NCI-H446 treated with DMSO at 0.1 percent for 48 hours (cell line): ENCODE measurements around the gene CTBP1.

Experiments used
- DNase-seq: peaks from one replicate; lab custom pipeline; 2025; lab: John Stamatoyannopoulos, UW

The CTBP1 gene

DNA sequence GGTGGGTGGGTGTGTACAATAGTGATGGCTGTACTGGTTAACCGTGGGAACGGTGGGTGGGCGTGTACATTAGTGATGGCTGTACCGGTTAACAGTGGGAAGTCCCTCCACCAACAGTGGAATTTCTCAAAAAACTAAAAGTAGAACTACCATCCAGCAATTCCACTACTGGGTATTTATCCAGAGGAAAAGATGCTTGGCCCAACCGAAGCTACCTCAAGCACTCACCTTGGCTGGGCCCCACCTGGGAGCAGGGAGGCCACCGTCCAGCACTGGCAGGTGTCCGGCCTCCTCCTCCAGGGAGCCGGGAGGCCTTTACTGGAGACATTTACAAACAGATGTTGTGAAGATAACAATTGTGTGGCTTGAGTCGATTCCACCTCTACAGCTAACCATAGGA is 34.8 kb upstream of the CTBP1 start:
- no peak for DNase-seq

DNA sequence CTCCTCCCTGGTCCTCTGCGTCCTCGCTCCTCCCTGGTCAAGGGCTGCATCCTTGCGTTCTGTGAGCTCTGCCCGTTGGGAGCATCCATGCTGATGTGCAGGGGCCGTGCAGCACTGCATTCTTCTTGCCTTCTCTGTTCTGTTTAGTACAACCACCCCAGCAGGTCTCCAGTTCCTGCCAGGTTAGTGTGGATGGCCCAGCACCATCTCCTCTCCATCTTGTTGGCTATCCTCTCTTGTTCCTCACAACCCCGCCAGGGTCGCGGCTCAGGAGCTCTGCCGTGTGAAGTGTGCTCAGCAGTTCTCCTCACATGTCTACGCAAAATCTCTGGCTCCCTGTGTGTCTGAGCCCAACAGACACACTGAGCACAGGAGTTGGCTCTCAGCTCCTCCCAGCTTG is 30.3 kb upstream of the CTBP1 start:
- DNase-seq, result no peak

DNA sequence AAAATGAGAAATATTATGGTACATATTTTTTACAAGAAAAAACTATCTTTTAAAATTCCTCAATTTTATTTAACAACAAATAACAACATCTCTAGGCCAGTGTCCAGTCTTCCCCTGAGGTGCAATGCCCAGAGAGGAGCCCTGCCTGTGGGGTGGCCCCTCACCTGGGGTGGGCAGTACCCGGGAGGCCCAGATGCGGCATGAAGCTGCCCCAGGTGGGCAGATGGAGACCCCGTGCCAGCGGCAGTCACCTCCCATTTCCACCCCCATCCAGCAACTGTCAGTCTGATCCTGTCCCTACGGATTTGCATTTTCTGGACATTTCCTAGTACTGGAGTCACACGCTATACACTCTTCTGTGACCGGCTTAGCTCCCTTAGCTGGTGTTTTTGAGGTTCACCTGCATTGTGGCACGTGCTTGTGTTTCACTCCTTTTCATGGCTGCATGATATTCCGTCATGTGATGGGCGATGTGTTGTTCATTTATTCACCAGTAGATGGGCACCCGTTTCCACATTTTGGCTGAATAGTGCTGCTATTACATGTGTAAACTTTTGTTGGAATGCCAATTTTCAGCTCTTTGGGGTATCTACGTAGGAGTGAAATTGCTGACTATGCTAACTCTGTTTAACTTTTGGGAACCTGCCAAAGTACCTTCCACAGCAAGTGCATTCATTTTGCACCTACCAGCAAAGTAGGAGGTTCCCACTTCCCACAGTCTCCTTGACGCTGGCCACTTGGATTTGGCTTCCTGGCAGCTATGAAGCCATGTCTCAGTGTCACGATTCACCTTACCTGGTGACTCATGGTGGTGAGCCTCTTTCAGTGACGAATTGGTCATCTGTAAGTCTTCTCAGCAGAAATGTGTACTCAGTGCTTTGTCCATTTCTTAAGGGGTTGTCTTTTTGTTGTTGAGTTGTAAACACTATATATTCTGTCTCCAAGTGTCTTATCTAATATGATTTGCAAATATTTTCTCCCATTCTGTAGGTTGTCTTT is 29.0 kb upstream of the CTBP1 start:
- no peak for DNase-seq

DNA sequence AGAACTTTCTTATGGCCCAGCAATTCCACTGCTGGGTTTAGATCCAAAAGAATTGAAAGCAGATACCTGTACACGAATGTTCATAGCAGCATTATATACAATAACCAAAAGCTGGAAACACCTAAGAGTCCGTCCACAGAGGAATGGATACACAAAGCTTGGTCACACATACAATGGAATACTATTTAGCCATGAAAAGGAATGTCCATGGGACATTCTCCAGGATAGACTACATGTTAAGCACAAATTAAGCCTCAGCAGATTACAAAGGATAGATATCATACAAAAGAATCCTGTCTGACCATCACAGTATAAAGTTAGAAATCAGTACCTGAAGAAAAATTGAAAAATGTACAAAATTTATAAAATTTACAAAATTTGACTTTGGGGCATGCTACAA is 28.1 kb upstream of the CTBP1 start:
- no peak for DNase-seq

DNA sequence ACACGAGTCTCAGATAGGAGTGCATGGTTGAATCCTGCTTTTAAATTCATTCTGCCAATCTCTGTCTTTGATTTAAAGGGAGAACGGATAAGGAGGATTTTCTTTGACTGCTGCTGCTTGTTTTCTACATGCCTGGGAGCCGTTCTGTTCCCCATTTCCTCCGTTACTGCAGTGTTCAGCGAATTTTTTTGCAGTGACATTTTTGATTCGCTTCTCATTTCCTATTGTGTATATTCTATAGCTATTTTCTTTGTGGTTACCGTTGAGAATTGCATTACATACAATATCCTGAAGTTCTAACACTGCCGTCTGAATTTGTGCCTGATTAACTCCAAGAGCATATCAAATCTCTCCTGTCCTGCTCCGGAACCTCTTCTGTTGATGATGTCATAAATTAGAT is 25.9 kb upstream of the CTBP1 start:
- no peak for DNase-seq

DNA sequence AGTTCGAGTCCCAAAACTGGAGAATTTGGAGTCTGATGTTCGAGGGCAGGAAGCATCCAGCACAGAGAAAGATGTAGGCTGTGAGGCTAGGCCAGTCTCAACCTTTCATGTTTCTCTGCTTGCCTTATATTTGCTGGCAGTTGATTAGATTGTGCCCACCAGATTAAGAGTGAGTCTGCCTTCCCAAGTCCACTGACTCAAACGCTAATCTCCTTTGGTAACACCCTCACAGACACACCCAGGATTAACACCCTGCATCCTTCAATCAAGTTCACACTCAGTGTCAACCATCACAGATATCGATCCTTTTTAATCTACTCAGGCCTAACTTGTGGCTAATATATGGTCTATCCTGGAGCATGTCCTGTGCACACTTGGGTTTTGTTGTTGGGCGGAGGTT is 22.8 kb upstream of the CTBP1 start:
- no peak for DNase-seq

DNA sequence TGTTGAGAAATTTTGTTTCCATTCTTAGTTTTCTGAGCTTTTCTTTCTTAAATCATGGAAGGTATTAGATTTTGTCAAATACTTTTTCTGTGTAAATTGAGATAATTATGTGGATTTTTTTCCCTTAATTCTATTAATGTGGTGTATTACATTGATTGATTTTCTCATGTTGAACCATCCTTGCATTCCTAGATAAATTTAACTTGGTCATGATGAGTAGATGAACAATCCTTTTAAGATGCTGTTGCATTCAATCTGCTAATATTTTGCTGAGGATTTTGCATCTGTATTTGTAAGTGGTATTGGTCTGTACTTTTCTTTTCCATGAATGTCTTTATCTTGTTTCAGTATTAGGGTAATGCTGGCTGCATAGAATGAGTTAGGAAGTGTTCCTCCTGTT is 20.3 kb upstream of the CTBP1 start:
- DNase-seq, result no peak

DNA sequence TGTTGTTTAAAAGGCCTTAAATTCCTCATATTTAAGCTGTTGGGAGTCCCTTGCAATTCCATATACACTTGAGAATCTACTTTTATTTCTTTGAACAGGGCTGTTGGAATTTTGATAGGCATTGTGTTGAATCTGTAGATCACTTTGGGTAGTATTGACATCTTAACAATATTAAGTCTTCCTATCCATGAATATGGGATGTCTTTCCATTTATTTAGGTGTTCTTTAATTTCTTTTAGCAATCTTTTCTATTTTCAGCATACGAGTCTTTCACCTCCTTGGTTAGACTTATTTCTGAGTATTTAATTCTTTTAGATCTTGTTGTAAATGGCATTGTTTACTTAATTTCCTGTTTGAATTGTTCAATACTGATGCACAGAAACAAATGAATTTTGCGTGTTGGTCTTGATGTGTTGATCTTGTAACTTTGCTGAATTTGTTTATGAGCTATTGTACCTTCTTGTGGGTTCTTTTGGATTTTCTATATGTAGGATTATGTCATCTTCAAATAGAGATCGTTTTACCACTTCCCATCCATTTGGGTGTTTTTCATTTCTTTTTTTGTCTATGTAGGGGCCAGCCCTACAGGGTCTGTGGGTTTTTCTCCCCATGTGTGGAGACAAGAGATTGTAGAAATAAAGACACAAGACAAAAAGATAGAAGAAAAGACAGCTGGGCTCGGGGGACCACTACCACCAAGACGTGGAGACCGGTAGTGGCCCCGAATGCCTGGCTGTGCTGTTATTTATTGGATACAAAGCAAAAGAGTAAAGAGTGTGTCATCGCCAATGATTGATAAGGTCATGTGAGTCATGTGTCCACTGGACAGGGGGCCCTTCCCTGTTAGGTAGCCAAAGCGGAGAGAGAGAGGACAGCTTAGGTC is 18.2 kb upstream of the CTBP1 start:
- no peak for DNase-seq

DNA sequence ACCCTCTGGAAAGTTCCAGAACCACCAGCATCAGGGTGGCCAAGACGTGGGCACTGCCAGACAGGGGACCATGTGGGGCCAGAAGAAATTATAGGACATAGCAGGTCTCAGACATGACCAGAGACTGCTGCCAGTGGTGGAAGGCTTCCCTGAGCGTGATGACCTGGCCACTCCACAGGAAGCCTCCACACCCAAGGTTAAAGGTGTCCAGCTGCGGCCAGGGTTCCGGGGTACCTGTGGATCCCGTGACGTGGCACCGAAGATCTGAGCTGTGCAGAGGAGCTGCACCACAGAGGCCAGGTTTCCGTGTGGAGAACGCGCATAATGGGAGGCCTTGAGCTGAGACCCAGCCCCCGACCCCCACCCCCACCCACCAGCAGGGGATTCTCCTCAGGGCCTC is 16.4 kb upstream of the CTBP1 start:
- no peak for DNase-seq

DNA sequence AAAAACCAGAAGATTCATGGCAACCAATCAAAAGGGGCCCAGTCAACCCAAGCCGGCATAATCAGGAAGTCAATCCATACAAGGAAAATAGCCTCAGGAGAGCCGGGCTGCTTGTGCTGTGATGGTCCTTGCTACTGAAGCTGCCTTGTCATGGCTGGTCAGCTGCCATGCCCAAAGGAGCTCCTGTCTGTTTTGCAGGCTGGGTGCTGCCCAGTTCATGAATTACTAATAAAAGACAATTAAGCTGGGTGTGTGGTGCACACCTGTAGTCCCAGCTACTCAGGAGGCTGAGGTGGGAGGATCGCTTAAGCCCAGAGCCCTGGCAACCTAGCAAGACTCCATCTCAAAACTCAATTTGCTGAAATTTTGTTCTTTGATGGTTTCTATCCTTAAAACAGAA is 16.0 kb upstream of the CTBP1 start:
- no peak for DNase-seq

DNA sequence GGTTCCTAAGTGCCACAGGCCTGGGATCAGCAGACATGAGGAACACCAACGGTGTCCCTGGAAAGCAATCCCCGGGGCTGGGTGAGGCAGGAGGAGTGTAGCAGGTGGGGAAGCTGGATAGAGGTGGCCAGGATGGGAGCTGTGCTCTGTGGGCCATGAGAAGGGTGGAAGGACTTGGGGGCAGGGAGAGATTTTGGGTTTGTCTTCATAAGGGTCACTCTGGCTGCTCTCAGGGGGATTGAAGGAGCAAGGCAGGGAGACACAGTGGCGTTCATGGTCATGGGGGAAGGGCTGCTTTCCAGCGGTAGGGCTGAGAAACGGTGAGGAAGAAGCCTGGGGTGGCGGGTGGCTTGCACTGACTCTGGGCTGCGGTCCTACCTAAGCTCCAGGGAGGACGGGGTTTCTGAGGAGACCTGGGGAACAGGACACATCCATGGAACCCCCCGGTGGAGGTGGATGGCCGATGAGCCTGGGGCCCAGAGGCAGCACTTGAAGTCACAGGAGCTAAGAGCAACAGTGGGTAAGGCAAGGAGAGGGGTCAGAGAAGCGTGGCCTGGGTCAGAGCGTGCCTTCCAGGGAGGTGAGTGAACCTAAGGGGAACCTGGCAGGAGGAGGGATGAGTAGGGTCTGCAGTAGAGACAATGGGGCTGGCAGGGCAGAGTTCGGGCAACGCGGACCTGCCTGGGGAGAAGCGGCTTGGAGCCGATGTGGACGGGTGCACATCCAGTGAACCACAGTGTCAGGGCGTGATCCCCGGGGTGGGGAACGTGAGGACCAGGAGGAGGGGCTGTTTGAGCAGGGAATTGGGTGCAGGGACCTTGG is 12.4 kb upstream of the CTBP1 start:
- DNase-seq, result no peak

DNA sequence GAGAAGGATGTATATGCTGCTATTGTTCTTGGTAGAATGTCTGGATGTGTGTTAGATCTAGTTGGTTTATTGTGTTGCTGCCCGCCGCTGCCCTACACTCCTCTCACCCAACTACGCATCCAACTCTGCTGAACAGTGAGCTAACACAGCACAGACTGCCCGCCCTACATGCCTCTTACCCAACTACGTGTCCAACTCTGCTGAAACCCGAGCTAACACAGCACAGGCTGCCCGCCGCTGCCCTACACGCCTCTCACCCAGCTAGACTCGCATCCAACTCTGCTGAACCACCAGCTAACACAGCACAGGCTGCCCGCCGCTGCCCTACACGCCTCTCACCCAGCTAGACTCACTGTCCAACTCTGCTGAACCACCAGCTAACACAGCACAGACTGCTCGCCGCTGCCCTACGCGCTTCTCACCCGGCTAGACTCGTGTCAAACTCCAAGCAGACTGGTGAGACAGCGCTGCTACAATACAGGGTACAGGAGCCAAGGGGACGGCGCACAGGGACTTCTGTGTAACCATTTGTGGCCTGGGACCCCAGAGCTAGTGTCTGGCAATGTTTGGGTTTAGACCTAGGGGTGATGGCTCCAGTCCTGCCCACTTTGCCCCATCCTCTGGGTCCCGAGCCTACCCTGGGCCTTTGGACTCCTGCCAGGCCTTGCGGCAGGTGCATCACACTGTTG is 11.6 kb upstream of the CTBP1 start:
- no peak for DNase-seq

DNA sequence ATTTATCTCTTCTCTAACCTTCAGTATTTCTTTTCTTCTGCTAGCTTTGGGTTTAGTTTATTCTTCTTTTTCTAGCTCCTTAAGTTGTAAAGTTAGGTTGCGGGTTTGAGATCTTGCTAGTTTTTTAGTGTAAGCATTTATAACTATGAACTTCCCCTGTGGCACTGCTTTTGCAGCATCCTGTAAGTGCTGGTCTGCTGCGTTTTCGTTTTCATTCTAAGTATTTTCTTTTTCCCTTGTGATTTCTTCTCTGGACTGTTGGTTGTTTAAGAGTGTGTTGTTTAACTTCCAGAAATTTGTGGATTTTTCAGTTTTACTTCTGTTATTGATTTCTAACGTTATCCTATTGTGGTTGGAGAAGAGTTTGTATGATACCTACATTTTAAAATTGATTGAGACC is 11.0 kb upstream of the CTBP1 start:
- DNase-seq, result no peak

DNA sequence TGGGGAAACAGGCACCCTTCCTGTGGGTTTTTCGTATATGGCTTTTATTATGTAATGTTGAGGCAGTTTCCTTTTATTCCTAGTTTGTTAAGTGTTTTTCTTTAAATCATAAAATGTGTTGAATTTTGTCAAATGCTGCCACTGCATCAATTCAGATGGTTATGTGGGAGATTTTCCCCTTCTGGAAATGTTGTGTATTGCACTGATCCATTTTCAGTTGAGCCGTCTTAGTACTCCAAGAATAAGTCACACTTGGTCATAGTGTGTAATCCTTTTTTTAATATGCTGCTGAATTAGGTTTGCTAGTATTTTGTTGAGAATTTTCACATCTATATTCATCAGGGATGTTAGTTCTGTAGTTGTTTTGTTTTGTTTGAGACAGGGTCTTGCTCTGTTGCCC is 9.5 kb upstream of the CTBP1 start:
- DNase-seq, result no peak

DNA sequence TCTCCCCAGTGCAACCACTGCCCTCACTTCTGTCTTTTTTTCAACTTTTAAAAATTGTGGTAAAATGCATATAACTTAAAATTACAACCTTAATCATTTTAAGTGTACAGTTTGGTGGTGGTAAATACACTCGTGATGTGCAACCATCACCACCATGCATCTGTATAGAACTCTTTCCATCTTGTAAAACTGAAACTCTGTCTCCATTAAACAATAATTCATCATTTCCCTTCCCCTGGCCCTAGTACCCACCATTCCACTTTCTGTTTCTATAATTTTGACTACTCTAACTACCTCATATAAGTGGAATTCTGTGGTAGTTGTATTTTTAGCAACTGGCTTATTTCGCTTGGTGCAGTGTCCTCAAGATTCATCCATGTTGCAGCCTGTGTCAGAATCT is 6.8 kb upstream of the CTBP1 start:
- DNase-seq, result no peak

DNA sequence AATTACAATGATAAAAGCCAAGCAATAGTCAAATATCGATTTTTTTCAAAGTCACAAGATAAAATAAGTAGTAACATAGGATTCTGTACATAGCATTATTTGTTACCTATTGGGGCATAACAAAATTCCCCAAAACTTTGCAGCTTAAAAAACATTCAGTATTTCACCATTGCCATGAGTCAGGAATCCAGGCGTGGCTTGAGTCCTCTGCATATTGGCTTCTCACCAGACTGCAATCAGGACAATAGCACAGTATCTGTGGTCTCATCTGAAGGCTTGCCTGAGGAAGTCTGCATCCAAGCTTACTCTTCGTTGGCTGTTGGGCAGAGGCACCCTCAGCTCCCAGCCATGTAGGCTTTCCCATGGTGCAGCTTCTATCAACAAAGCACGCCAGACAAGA is 6.2 kb upstream of the CTBP1 start:
- no peak for DNase-seq

DNA sequence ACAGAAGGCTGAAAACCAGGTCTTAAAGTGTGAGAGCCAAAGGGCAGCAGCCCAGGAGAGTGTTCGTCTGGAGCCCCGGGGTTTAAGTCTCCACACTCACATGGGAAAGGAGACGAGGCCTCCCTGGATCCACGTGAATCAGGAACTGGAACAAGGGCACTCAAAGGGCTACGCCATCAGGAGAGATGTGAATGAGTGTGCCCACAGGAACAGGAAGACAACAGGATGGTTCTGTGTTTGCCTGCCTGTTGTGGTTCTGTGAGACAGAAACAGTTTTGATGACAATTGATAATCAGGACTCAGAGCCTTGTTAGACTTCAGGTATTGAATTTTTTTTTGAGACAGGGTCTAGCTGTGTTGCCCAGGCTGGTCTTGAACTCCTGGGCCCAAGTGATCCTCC is 4.9 kb upstream of the CTBP1 start:
- no peak for DNase-seq

DNA sequence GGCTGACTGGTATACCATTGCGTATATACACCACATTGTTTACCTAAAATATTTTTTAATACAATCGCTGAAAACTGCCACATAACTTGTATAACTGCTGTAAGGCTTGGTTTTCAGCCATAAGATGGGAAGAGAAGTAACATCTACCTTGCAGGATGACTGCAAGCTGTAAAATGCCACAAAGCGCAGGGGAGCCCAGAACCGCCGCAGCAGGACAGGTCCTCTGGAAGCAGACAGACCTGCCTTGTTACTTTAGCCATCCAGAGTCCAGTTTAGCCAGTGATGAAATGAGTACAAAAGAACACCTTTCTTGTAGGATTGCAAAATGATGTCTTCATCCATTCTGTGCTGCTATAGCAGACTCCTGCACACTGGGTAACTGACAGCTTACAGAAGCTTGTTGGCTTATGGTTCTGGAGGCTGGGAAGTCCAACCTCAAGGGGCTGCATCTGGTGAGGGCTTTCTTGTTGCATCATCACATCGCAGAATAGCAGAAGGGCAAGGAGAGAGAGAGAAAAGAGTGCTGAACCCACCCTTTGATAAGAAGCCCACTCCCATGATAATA is 4.1 kb upstream of the CTBP1 start:
- DNase-seq, result no peak

DNA sequence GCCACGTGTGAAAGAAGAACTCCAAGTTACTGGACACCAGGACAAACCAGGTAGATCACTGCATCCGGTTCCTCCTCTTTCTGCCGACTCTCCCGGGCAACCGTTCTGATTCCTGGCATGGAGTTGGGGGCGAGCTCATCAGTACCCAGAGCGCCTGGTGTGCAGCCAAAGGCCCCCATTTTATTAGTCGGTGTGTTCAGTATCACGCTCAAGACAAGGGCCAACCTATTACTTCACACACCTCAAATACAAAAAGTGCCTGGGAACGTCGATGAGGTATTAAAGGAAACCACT is 2.8 kb upstream of the CTBP1 start:
- DNase-seq, result no peak

DNA sequence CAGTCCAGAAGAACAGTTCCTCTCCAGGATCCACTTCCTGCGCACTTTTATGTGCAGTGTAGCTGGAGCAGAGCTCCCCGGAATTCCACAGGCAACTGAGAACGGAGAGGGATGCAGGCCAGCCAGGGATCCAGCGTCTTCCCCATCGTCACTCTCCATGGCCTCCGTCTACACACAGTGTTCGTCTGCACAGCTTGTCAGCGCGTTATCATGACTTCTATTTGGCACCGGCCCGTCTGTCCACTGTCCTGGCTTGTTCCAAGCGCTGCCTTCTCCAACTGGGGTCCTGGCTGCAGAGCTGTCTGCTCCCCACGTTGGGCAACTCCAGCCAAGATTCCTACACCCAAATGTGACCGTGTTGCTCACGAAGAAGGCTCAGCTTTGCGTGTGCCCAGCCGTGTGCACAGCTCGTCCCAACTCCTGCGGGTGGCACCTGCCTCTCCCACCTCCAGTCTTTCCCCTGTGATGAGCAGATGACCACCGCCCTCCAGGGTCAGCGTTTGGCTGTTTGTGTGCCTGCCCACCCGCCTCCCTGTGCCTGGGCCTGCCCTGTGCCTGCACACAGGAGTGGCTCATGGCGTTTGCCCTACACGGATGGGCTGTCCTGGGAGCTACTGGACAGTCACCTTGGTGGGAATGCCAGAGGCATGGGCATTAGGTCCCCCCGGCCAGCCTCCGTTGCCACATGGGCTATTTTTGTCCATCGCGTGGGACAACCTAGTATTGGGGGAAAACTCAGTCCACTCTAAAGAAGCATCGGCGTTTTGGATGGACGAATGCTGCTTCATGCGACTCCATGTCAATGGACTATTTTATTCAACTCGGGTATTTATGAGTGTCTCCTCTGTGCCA is 2.2 kb upstream of the CTBP1 start:
- DNase-seq, result no peak

DNA sequence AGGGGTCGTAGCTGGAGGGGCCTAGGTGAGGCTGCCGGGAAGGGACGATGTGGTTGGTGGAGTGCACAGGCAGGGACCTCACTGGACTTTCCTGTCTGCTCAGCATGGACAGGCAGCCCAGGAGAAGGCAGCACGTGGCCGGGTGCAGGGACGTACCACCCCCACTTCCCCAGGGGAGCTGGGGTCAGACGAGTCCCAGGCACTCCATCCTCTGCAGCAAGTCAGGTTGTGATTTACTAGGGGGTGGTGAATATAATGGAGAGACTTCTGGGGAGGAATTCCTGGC is 1.5 kb upstream of the CTBP1 start:
- no peak for DNase-seq
